GM12878 (cell line): ENCODE data around the gene OTUB1. TPM values are rescaled to one million over a fixed set of nuclear protein-coding genes. Genes with fewer than 3 reads are reported as not detected.

Experiments used
- ATAC-seq: fragments of 200-7000 bp; cut with Tn5 transposase; 3 replicates; pipeline ENCODE4 v1.9.1; 2020; ENCODE audit warnings: mild to moderate bottlenecking, moderate library complexity
- BruUV-seq: library from RNA; stranded (reverse); fragments of 400-500 nt; replicated peaks from 2 replicates; lab custom pipeline; 2021; lab: Mats Ljungman, UMichigan
- CTCF ChIA-PET: fragments of 300-600 bp; sonication (Branson Sonifier 250); formaldehyde crosslinking; extraction: SDS; loops from one replicate; lab custom pipeline; 2021; ENCODE audit warnings: inconsistent platforms; lab: Yijun Ruan, JAX
- POLR2A ChIA-PET: fragments of 350-600 bp; formaldehyde crosslinking; extraction: SDS; loops from one replicate; lab custom pipeline; 2021; ENCODE audit warnings: inconsistent platforms; lab: Charles Lee
- RAD21 ChIA-PET: fragments of 300-600 bp; sonication (Branson Sonifier 250); formaldehyde crosslinking; loops from one replicate; lab custom pipeline; 2023; ENCODE audit warnings: antibody characterized with exemption; ENCODE audit not compliant: unreplicated experiment; lab: Charles Lee
- SMC1A ChIA-PET: fragments of 300-600 bp; sonication (Branson Sonifier 250); formaldehyde crosslinking; loops from one replicate; lab custom pipeline; 2023; ENCODE audit not compliant: unreplicated experiment, uncharacterized antibody; lab: Charles Lee
- DNase-seq: peaks from one replicate; pipeline ENCODE4 v3.0.0-alpha.2; 2011; ENCODE audit warnings: low read depth, low spot score
- FAIRE-seq: peaks from 3 replicates; lab custom pipeline; 2011; peaks lifted over from hg19 to GRCh38; lab: Jason Lieb, UNC
- H2AFZ ChIP-seq: 2 replicates; pipeline ENCODE4 v1.6.0; 2011; ENCODE audit warnings: low read depth, low read length, control low read depth; ENCODE audit not compliant: control insufficient read depth
- H3K27ac ChIP-seq: 2 replicates; pipeline ENCODE4 v1.5.1; 2011; ENCODE audit warnings: control low read depth; ENCODE audit not compliant: control insufficient read depth, insufficient read depth
- H3K27me3 ChIP-seq, 2 experiments: replicated peaks in 1 of 2; 2 replicates each; pipeline versions ENCODE4 v1.6.0 to v1.6.1; 2011; ENCODE audit warnings: low read length in 1 of 2; ENCODE audit not compliant: control insufficient read depth in 2 of 2, insufficient read depth in 2 of 2
- H3K36me3 ChIP-seq, 2 experiments: 2 replicates each; pipeline ENCODE4 v1.5.1; 2011; ENCODE audit warnings: low read length in 1 of 2; ENCODE audit not compliant: control insufficient read depth in 2 of 2, insufficient read depth in 2 of 2
- H3K4me1 ChIP-seq: 2 replicates; pipeline ENCODE4 v1.6.1; 2011; ENCODE audit warnings: mild to moderate bottlenecking, low read length, moderate library complexity, mixed read lengths; ENCODE audit not compliant: control insufficient read depth, insufficient read depth
- H3K4me2 ChIP-seq: 2 replicates; pipeline ENCODE4 v1.6.0; 2011; ENCODE audit warnings: control low read depth; ENCODE audit not compliant: control insufficient read depth, insufficient read depth
- H3K4me3 ChIP-seq: fragments of 200-600 bp; sonication (generic); 2 replicates; pipeline ENCODE4 v1.5.1; 2016
- H3K79me2 ChIP-seq: 2 replicates; pipeline ENCODE4 v1.6.0; 2011; ENCODE audit warnings: low read length; ENCODE audit not compliant: control insufficient read depth, insufficient read depth
- H3K9ac ChIP-seq: 2 replicates; pipeline ENCODE4 v1.8.0; 2011; ENCODE audit warnings: low read length, control low read depth, mixed read lengths; ENCODE audit not compliant: control insufficient read depth, insufficient read depth
- H3K9me3 ChIP-seq: replicated peaks from 3 replicates; pipeline ENCODE4 v1.5.1; 2011; ENCODE audit warnings: mild to moderate bottlenecking, low read length; ENCODE audit not compliant: control insufficient read depth, insufficient read depth
- H4K20me1 ChIP-seq: 2 replicates; pipeline ENCODE4 v1.6.0; 2011; ENCODE audit not compliant: control insufficient read depth, insufficient read depth
- ASH2L ChIP-seq: fragments of 300-600, 200-600 bp; sonication (generic); IDR thresholded peaks from 2 replicates; pipeline ENCODE4 v1.6.1; 2017; ENCODE audit warnings: low read depth, mild to moderate bottlenecking, borderline replicate concordance
- SPI1 ChIP-seq: IDR thresholded peaks from 2 replicates; pipeline ENCODE4 v1.6.1; 2011; ENCODE audit warnings: low read depth, mild to moderate bottlenecking, low read length, moderate library complexity, borderline replicate concordance; ENCODE audit not compliant: insufficient read depth
- WGBS: methylation state at CpG from one replicate; pipeline ENCODE4 v1.1.6; 2016; ENCODE audit warnings: low lambda C conversion rate; ENCODE audit not compliant: insufficient replicate concordance, insufficient coverage; ENCODE audit errors: missing lambda C conversion rate; 5-methylcytosine and 5-hydroxymethylcytosine counted together
- in situ Hi-C: fragments of 300-500 bp; cut with MboI; formaldehyde crosslinking; loops from 9 replicates; pipeline ENCODE4 v1.14.3; 2018; ENCODE audit warnings: mixed read lengths
- intact Hi-C: fragments of 100-400 bp; cut with micrococcal nuclease; formaldehyde crosslinking; loops from one replicate; pipeline ENCODE4 v1.14.2; 2022; ENCODE audit not compliant: unreplicated experiment
- polyA plus RNA-seq, 11 experiments: library from polyadenylated mRNA; depleted of rRNA in 4 of 11; unstranded in 6 of 11; stranded (reverse) in 5 of 11; fragments of >200 nt; fragmentation: Nextera tagmentation in 4 of 11; fragmentation: Illumina TruSeq in 1 of 11; extraction: Ambion mirVana in 4 of 11; extraction: Trizol in 1 of 11; gene quantifications; 1 replicate in 1 of 11; 2 replicates in 10 of 11; pipeline versions ENCODE4 v1.2.1 to v1.2.3, GENCODE V29; 2011 to 2016; ENCODE audit warnings: inconsistent platforms in 2 of 11, missing spikeins in 2 of 11, low read depth in 1 of 11
- total RNA-seq, 4 experiments: library from RNA; depleted of rRNA in 3 of 4; stranded (reverse); fragments of >200 nt in 3 of 4; fragmentation: Illumina TruSeq in 1 of 4; extraction: Trizol in 1 of 4; gene quantifications; 2 replicates each; pipeline versions ENCODE4 v1.2.1 to v1.2.3, GENCODE V29; 2013 to 2021
- TF ChIP-seq, protein P1 (sequence below): IDR thresholded peaks from 2 replicates; pipeline ENCODE4 v1.6.1; 2012; ENCODE audit warnings: mild to moderate bottlenecking, low read depth, low read length
- TF ChIP-seq, protein P2 (sequence below): fragments of 450-650 bp; IDR thresholded peaks from 2 replicates; pipeline ENCODE4 v1.6.1; 2017; ENCODE audit warnings: antibody characterized with exemption, mild to moderate bottlenecking, moderate library complexity

Gene OTUB1
- total and polyA plus RNA-seq, 10 of the 15 experiments (the other 5 are each of a cell fraction or from before 2014, with no cell fraction given) = 49.6 to 225 (median 131) TPM

DNA sequence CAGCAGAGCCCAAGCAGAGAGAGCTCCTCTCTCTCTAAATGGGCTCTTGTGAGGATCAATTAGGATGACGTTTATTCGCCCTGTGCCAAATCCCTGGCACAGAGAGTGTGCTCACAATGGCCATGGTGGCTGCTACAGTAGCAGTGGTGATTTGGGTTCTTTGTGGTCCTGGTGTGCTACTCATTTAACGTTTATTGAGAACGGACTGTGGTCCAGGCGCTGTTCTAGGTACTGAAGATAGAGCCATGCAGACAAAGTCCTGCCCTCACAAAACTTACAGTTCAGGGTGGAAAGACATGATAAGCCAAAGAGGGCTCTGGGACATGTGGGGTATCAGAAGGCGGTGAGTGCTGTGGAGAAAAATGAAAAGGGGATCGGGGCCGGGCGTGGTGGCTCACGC is 5.3 kb downstream of the OTUB1 start:
- ATAC-seq = no peak
- TF ChIP-seq ASH2L = no peak
- TF ChIP-seq, protein P1, sequence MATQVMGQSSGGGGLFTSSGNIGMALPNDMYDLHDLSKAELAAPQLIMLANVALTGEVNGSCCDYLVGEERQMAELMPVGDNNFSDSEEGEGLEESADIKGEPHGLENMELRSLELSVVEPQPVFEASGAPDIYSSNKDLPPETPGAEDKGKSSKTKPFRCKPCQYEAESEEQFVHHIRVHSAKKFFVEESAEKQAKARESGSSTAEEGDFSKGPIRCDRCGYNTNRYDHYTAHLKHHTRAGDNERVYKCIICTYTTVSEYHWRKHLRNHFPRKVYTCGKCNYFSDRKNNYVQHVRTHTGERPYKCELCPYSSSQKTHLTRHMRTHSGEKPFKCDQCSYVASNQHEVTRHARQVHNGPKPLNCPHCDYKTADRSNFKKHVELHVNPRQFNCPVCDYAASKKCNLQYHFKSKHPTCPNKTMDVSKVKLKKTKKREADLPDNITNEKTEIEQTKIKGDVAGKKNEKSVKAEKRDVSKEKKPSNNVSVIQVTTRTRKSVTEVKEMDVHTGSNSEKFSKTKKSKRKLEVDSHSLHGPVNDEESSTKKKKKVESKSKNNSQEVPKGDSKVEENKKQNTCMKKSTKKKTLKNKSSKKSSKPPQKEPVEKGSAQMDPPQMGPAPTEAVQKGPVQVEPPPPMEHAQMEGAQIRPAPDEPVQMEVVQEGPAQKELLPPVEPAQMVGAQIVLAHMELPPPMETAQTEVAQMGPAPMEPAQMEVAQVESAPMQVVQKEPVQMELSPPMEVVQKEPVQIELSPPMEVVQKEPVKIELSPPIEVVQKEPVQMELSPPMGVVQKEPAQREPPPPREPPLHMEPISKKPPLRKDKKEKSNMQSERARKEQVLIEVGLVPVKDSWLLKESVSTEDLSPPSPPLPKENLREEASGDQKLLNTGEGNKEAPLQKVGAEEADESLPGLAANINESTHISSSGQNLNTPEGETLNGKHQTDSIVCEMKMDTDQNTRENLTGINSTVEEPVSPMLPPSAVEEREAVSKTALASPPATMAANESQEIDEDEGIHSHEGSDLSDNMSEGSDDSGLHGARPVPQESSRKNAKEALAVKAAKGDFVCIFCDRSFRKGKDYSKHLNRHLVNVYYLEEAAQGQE = peak; percentile 34; the same call in 1 of the 2 replicates
- TF ChIP-seq, protein P2, sequence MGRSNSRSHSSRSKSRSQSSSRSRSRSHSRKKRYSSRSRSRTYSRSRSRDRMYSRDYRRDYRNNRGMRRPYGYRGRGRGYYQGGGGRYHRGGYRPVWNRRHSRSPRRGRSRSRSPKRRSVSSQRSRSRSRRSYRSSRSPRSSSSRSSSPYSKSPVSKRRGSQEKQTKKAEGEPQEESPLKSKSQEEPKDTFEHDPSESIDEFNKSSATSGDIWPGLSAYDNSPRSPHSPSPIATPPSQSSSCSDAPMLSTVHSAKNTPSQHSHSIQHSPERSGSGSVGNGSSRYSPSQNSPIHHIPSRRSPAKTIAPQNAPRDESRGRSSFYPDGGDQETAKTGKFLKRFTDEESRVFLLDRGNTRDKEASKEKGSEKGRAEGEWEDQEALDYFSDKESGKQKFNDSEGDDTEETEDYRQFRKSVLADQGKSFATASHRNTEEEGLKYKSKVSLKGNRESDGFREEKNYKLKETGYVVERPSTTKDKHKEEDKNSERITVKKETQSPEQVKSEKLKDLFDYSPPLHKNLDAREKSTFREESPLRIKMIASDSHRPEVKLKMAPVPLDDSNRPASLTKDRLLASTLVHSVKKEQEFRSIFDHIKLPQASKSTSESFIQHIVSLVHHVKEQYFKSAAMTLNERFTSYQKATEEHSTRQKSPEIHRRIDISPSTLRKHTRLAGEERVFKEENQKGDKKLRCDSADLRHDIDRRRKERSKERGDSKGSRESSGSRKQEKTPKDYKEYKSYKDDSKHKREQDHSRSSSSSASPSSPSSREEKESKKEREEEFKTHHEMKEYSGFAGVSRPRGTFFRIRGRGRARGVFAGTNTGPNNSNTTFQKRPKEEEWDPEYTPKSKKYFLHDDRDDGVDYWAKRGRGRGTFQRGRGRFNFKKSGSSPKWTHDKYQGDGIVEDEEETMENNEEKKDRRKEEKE = no peak
- TF ChIP-seq SPI1 = no peak
- RAD21 ChIA-PET = no interaction called here
- H3K4me1 ChIP-seq = peaks cover 15% of the 10 kb centered on the region
- SMC1A ChIA-PET = no interaction called here
- H4K20me1 ChIP-seq = peaks cover 5% of the 10 kb centered on the region; the same call in 1 of the 2 replicates
- in situ Hi-C loops (no loop called here), intact Hi-C loops (no loop called here)
- no peak overlapping the region for H3K4me2 ChIP-seq
- WGBS = 93% methylated on average over 10 of the region's 10 CpGs
- no peak for DNase-seq
- no peak overlapping the region for H3K9ac ChIP-seq
- H3K27ac ChIP-seq = no peak overlapping the region
- H2AFZ ChIP-seq = no peak overlapping the region
- BruUV-seq = no TSS peak
- POLR2A ChIA-PET = no interaction called here
- H3K9me3 ChIP-seq = no peaks in the 10 kb centered on the region
- no peak for FAIRE-seq
- peaks cover 23% of the 10 kb centered on the region for H3K79me2 ChIP-seq
- no peak overlapping the region for H3K4me3 ChIP-seq
- H3K36me3 ChIP-seq = peaks cover 15 to 19% of the 10 kb centered on the region in 2 experiments; a peak in 3 of 4 replicates
- no peaks in the 10 kb centered on the region for H3K27me3 ChIP-seq
- CTCF ChIA-PET = interaction anchor here (1.1 kb wide), 1 partner anchor 11 kb away, joined by 5 read pairs; no protein-coding TSS in a partner anchor
